Measurements from ENCODE around the gene TRPM2.

TRPM2 gene

DNA sequence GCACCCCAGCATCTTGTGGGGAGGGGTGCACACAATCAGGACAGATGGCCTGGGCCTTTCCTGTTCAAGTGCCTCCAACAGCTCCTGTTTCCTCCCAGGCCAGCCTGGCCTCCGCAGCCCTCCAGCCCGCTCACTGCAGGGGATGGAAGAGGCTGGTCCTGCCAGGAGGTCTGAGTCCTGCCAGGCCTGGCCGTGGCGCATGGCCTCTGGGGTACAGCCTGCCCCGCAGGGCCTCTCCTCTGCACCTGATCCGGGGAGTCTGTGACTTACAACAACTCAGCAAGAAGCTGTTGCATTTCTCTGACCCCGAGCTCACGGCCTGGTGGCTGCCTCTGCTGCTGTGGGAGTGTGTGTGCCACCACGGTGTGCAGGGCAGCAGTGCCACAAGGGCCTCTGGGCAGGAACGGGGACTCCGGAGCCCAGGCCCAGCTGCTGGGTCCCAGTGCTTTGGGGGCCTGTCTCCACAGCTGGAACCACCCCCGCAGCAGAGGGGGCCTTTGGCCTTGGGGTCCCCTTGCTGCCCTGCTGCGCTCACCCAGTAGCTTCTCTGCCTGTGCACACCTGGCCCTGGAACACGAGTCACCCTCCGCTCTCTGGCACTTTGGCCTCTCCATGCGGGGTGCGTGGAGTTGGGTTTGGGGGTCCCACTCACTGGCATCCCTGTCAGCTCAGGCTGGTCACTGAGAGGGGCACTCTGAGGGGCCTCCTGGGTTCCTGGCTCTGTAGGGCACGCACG, 84.4 kb downstream of the TRPM2 start:
- TF ChIP-seq, protein P1, sequence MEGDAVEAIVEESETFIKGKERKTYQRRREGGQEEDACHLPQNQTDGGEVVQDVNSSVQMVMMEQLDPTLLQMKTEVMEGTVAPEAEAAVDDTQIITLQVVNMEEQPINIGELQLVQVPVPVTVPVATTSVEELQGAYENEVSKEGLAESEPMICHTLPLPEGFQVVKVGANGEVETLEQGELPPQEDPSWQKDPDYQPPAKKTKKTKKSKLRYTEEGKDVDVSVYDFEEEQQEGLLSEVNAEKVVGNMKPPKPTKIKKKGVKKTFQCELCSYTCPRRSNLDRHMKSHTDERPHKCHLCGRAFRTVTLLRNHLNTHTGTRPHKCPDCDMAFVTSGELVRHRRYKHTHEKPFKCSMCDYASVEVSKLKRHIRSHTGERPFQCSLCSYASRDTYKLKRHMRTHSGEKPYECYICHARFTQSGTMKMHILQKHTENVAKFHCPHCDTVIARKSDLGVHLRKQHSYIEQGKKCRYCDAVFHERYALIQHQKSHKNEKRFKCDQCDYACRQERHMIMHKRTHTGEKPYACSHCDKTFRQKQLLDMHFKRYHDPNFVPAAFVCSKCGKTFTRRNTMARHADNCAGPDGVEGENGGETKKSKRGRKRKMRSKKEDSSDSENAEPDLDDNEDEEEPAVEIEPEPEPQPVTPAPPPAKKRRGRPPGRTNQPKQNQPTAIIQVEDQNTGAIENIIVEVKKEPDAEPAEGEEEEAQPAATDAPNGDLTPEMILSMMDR (IDR thresholded peaks at IDR 0.05), result no peak

DNA sequence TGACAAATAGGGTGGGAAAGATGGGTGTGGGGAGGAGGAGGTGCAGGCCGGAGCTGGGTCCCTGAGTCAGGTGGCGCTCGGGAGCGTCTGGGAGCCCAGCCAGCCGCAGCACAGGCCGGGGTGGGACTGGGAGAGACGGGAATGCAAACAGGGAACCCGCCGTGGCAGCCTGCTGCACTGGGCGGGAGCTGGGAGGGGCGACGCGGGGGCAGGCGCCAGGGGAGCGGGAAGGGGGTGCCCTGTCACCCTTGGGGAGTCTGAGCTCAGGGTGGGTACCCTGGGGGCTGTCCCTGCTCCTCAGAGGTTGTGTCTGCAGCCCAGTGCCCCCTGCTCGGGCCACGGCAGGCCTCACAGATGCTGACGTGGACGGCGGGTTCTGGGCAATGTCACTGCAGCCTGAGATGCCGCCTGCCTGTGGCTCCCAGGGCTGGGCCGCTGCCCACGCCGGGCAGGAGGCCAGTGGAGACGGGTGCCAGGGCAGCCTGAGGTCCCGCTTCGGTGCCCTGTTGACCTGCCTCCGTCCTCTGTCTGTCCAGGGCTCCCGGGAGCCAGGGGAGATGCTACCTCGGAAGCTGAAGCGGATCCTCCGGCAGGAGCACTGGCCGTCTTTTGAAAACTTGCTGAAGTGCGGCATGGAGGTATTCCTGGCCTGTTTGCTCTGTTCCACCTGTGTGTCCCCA, 85.2 kb downstream of the TRPM2 start:
- TF ChIP-seq, protein P1 (IDR thresholded peaks at IDR 0.05), result no peak

DNA sequence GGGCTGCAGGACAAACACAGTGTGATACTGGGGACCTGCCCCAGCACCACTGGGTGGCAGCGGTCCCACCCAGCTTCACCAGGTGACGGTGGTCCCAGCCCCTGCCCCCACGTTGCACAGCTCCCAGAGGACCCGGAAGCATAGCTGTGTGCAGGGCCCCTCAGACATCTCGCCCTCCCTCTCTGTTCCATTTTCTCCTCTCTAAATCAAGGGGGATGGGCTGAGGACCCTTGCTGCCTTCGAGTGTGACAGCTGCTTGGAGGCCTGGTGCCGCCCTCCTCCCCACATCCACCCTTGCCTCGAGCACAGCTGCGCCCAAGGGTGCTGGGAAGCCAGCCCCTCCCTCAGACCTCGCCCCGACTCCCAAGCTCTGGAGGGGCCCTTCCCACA, 85.8 kb downstream of the TRPM2 start:
- TF ChIP-seq, protein P1 (IDR thresholded peaks at IDR 0.05), result no peak

DNA sequence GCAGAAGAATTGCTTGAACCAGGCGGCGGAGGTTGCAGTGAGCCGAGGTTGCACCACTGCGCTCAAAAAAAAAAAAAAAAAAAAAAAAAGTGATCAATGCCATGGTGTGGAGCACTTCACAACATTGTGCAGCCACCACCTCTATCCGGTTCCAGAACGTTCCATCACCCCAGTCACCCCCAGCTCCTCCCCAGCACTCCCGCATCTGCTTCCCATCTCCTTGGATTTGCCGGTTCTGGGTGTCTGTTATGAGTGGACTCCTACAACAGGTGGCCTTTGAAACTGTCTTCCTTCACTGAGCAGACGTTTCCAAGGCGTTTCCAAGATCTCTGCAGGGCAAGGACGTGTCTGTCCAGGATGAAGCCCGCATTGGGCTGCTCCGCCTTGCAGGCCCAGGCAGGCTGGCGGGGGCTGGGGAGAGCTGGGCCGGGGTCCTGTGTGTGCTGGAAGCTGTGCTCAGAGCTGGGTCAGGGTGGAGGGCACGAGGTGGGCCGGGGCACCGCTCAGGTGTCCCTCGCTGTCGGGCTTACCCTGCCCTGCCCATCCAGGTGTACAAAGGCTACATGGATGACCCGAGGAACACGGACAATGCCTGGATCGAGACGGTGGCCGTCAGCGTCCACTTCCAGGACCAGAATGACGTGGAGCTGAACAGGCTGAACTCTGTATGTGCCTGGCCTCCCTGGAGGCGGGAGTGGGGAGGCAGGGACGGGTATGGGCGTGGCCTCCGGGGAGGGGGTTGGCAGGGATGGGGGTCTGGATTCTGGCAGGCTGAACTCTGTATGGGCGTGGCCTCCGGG, 87.0 kb downstream of the TRPM2 start:
- TF ChIP-seq, protein P1 (IDR thresholded peaks at IDR 0.05), result no peak

DNA sequence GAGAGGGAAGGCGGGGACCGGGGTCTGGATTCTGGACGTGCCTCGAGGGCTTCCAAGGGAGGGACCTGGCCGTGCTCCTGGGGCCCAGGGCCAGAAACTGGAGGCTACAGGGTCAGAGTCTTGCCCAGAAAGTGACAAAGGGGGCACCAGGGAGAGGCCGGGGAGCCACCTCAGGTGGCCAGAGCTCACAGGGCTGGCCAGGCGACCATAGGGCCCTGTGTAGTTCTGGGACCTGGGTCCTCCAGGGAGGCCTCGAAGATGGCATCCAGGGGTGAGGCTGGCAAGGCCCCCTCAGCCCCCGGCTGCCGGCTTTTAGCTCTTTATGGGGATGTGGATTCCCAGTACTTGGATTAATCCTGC, 87.6 kb downstream of the TRPM2 start:
- TF ChIP-seq, protein P1 (IDR thresholded peaks at IDR 0.05), result no peak

DNA sequence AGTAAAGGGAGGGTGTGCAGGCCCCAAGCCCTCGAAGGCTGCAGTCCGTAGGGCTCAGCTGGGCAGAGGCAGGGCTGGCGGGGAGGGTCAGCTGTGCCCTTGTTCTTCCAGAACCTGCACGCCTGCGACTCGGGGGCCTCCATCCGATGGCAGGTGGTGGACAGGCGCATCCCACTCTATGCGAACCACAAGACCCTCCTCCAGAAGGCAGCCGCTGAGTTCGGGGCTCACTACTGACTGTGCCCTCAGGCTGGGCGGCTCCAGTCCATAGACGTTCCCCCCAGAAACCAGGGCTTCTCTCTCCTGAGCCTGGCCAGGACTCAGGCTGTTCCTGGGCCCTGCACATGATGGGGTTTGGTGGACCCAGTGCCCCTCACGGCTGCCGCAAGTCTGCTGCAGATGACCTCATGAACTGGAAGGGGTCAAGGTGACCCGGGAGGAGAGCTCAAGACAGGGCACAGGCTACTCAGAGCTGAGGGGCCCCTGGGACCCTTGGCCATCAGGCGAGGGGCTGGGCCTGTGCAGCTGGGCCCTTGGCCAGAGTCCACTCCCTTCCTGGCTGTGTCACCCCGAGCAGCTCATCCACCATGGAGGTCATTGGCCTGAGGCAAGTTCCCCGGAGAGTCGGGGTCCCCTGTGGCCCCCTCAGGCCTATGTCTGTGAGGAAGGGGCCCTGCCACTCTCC, 88.3 kb downstream of the TRPM2 start:
- TF ChIP-seq, protein P1 (IDR thresholded peaks at IDR 0.05), result no peak
